Esophagus mucosa (tissue), 1 donor: ENCODE data around the gene ATXN1. TPM values are rescaled to one million over a fixed set of nuclear protein-coding genes. Genes with fewer than 3 reads are reported as not detected.

Experiments used
- ATAC-seq: fragments of 200-7000 bp; cut with Tn5 transposase; one replicate; pipeline ENCODE4 v1.9.1; 2020
- total RNA-seq: library from RNA; stranded (reverse); gene quantifications from one replicate; pipeline ENCODE4 v1.2.4, GENCODE V29; 2023
- donor health status: DM: yes; HTN: yes; CAD: no.

Gene ATXN1
- total RNA-seq, 1 donor from 2014 or later: 29.3 TPM

DNA sequence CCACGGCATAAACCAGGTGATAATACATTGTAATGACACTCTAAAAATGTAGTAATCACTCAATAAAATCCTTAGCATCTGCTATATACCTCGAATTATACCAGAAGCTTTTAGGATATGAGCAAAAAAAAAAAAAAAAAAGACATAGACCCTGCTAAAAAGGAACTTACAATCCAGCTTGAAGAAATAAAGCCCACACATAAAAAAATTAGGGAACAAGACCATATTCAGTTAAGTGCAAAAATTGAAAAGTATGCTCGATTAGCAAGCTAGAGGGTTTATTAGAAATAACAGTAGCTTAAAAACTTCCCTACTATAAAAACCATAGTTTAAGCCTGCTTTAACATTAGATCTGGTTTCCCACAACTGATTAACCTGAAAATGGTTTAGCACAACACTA, 387.2 kb downstream of the ATXN1 start:
- ATAC-seq: no peak

DNA sequence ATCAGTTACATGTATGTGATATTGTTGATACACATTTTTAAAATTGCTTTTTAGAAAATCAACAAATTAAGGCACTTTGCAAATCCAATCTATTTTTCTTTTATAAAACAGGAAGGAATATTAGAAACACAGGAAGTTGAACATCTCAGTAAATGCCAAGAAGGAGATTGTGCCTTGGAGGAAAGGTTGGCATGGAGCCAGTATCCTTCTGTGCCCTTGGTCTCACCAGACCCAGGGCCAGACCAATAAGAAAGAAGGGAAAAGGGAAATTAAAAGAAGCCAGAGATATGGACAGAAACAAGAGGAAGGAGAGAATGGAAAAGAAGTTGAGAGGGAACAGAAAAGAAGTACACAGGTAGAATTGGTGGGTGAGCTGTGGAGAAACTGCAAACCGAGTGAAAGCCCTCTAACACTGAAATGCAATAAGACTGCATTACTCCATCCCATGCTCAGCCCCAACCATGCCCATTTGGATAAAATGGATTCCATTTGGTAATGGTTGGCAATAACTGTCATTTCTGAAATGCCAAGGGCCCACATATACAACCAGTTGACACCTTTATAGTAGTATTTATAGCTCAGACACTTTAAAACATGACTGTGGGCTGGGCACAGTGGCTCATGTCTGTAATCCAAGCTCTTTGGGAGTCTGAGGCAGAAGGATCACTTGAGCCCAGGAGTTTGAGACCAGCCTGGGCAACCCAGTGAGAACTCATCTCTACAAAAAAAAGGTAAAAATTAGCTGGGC, 389.1 kb downstream of the ATXN1 start:
- ATAC-seq: no peak

DNA sequence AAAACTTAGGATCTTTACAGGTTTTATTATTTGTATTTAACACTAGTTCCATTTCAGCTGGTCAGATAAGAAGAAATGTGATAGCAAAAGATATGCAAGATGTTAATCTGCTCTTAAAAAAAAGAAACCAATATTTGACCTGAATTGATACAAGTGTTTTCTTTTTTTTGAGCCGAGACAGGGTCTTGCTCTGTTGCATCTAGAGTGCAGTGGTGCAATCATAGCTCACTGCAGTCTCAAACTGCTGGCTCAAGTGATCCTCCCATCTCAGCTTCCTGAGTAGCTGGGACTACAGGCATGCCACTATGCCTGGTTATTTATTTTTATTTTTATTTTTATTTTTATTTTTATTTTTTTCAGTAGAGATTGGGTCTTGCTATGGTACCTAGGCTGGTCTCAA, 389.9 kb downstream of the ATXN1 start:
- no peak for ATAC-seq

DNA sequence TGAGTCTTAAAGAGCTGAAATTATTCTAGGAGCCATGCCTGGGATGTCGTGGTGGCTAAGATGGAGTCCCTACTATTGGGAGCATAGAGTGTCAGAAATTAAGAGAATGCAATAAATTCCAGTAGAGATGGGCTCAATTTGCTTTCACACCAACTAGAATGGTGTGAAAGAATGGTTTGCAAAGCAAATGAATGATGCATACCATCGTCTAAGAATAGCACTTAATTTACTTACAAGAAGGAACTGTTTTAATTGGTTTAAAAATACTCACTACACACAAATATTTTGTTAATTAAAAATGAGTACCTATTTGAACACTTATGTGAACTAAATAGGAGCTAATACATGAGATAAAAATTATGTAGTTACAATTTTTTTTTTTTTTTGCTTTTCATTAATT, 390.3 kb downstream of the ATXN1 start:
- no peak for ATAC-seq

DNA sequence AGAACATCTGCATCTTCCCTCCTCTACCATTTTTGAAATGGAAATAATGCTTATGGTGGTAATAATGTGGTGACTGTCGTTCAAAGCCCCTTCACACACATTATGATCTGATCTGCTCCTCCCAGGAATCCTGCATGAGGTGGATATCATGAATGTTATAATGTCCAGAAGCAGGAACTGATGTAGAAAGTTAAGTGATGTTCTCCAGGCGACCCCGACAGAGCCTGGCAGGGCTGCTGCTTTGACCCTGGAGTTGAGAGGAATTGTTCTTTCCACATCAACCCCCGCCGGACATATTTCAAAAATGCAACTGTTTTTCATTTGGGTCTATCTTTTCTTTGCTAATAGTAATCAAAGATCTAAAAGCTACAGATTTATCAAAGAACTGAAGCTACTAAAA, 391.3 kb downstream of the ATXN1 start:
- no peak for ATAC-seq

DNA sequence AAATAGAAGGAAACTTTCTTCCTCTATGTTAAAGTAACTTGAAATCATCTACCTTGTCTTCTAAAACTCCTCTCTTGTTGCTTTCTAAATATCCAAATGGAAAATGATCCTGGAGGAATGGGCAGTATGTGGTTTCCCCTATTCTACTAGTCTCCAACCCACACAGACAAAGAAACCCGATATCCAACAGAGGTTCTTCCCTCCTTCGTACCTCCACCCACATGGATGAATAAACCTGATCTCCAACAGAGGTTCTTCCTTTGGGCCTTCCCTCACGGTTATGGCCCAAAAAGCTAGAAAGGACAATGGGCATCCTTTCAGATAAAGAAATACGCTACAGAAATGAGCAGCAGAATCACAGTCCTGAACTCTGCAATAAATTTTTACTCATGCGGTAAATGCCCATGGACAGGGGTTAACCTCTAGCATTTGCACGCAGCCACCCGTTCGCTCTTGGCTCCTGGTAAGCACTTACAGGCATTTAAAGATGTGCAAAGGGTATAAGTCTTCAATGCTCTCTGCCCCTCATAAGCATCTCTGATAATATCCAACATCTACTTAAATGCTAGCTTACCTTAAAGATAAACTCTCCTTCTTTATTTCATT, 392.0 kb downstream of the ATXN1 start:
- no peak for ATAC-seq

DNA sequence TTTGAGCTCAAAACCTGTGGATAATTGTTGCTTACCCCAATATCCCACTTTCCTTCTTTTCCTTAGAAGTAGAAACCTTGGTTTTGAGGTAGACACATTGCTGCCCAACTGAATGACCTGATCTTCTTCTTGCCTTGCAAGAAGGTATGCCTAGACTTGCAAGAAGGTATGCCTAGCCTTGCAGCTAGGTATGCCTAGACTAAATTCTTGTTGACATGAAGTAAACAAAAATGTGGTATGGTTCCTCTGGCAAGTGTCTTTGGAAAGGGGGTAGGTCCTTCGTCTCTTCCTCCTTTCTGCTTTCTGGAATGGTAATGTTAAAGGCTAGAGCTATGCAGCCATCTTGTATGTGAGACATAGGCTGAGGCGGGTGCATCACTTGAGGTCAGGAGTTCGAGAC, 393.7 kb downstream of the ATXN1 start:
- peak; percentile 48 for ATAC-seq

DNA sequence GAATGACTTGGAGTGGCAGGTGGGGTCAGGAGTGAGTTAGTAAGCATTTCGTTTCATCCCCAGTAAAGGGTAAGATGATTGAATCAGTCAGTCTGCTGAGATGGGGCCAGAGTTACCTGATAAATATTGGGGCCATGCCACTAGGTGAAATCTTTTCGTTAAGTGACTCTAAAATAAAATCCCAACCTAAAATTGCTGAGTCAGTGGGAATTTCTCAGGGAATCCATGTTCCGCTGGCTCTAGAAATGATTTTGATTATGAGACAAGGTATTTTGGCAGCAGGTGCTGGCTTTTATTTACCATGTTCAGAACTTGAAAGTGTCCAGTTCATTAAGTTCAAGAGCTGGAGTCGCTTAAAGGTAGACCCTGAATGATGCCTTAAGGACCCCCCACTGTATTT, 397.5 kb downstream of the ATXN1 start:
- no peak for ATAC-seq

DNA sequence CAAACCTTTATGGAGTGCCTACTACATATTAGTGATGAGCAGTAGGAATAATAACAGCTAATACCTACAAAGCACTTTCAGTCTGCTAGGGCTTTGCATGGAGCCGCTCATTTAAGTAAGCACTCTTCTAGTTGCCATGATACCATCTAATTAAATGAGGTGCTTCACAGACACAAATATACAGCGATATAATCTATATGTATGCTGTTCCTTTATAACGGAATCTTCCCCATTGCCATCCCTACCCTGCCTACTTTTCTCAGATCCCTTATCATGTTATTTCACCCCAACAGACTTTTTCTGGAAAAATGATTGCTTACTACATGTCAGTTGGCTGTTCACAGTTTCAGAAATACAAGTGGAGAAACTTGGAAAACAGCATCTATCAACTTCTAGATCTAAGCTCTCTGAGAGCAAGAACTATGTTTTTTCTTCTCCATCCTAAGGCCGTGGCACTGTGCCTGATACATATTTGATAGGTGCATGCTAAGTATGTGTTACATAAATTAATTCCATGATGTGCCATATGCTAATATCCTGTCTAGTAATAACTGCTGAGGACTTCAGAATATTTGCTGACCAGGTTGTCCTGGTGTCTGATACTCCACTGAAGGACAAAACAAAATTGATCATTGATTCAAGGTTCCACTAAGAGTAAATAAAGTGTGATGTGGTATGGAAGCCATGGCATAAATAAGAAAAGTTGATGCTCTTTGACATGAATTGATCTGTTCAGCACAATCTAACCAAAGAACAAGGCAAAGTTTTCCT, 398.3 kb downstream of the ATXN1 start:
- ATAC-seq: no peak

DNA sequence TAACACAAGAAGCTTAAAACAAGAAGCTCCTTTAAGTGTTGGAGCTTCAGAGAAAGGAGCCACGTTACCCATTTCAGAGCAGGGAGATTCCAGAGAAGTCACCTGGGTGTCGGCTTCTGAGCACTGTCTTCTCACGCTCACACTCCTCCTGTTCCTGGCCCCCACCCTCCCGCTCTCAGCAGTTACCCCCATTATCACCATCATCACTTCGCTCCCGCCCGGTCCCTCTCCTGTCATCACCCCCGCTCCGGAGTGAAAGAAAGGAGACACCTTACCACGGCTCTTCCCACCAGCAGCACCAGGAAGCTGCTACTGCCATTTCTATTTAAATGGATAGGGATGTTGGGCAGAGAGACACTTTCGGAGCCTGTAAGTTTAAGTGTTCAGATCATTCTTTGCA, 399.0 kb downstream of the ATXN1 start:
- no peak for ATAC-seq

DNA sequence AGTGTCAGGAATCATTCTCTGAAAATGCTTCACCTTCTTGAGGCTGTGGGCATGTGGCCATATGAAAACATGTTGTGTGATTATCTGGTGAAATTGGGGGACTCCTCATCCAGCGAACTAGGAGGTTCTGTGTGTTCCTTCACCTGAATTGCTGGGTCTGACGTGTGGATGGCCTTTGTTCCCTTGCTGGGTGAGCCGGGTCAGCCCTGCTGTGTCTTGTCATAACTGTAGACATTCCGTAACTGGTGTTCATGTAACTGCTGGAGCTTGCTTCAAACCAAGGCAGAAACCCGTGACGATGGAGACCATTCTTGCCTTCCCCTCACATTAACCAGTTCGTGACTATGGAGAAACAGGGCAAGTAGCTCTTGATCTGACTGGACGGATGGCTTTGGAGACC, 399.4 kb downstream of the ATXN1 start:
- ATAC-seq: no peak

DNA sequence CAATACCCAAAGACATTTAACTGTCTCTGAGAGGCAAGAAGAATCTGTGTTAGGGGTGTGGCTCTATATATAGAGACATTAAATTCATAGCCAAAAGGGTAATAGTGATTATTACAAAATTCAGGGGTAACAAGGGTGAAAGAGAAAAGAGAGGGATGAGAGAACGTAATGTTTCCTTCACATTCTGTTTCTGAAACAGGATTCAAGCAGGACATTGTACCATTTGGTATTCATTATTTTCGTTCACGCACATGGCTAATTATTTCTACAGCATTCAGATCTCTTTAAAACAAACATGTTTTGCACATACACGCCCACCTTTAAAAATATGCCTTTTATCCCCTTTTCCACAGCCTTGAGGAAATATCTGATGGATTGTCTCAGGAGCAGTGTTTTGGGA, 400.1 kb downstream of the ATXN1 start:
- ATAC-seq: no peak

DNA sequence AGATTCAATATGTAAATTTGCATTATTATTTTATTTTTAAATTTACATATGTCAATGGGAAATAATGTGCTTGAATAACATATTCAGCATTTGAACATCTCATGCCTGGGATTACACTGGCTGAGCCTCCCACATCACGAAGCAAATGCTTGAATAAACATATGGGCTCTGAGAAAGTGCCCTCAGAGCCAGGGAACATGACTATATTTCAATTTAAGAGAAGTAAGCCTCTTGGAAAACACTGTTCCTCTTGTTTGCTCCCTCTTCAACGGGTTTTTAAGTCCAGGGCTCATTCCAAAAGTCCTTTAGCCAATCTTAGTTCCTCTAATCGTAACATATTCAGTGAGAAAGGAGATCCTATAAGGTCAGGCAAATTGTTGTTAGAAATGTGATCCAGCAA, 400.9 kb downstream of the ATXN1 start:
- ATAC-seq: no peak

DNA sequence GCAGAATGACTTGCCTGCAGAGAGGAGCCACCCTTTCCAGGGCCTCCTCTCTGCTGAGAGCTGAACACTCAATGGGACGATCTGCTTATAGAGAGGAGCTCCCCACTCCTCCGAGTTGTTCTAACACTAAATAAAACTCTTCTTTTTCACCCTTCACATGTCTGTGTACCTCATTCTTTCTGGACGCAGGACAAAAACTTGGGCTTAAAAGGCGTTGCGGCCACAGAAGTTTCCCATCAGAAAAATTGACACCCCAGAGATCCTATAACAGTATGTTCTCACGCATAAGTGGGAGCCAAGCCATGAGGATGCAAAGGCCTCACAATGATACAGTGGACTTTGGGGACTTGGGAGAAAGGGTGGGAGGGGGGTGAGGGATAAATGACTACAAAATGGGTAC, 401.7 kb downstream of the ATXN1 start:
- ATAC-seq: no peak

DNA sequence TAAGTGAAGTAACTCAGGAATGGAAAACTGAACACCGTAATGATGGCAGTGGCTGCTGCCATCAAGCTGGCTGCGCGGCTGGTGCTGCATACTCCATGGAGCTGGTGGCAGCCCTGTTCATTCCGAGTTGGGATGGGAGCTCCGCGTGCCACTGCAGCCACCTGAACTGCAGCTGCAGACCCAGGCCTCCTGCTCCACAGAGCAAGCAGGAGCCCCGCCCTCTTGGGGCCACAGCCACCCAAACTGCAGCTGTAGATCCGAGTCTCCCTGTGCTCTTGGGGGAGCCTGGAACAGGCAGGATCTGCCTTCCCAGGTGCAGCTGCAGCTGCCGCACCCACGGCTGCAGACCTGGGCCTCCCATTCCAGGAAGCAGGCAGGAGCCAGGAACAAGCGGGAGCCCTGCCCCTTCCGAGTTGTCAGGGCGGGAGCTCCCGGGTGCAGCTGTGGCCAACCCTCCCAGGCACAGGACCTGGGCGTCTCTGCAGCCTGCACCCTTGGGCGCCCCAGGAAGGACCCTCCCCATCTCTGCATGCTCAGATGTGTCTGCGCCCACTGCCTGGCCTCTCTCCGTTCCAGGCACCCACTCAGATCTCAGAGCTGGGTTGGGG, 402.6 kb downstream of the ATXN1 start:
- peak; percentile 71 for ATAC-seq

DNA sequence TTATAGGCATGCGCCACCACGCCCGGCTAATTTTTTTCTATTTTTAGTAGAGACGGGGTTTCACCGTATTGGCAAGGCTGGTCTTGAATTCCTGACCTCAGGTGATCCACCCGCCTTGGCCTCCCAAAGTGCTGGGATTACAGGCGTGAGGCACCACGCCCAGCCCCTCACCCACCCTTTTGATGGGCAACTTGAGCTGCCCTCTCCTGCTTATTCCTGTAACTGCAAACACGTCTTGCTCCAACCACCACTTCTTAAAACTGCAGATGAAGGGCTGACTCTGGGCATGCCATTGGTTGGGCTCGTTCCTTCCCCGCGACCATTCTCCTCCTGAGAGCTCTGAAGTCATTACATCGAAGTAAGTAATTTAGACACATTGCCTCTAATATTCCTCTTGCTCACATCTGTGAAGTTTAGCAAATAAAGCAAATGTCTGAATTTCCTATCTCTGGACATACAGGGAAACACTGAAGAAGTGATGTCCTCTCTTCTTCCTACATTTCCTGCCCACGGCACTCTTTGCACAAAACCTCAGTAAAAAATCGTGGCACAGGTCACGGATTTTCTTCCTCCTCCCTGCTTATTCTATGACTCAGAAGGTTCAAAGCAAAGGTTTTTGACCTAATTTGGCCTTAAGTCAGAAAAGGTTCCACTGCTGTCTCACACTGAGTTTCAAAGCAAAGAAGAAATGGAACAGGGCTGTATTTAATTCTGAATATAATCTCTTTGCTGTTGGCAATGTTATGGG, 405.4 kb downstream of the ATXN1 start:
- peak; percentile 67 for ATAC-seq

DNA sequence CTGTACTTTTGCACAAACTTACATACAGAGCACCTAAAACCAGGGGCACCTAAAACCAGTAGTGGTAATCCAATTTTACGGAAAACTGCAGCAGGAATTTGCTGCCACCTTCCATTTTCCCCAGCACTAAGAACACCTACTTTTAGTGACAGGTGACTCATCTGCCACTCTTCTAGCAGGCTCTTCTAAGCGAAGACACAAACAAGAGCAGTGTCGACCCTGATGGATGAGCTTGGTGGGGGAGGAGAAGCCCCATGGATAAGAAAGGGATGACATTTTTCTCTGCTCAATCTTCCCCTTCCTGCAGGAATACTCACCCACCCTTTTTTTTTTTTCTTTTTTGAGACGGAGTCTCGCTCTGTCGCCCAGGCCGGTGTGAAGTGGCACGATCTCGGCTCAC, 406.0 kb downstream of the ATXN1 start:
- no peak for ATAC-seq

DNA sequence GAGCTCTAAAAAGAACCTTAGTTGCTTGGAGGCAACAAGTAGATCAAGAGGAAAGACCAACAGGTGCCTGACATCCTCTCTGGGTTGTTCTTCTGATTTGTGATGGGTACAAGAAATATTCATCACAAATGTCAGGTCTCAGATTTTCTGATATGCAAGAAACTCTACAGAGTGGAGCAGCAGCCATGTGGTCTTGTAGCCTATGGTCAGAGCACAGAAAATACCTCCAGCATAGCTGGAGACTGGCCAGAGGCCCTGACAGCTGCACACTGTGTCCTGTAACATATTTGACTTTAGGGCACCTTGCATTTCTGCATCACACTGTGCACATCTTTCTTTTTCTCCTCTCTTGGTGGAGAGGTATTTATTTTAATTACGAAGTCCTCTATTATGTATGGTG, 406.6 kb downstream of the ATXN1 start:
- no peak for ATAC-seq

DNA sequence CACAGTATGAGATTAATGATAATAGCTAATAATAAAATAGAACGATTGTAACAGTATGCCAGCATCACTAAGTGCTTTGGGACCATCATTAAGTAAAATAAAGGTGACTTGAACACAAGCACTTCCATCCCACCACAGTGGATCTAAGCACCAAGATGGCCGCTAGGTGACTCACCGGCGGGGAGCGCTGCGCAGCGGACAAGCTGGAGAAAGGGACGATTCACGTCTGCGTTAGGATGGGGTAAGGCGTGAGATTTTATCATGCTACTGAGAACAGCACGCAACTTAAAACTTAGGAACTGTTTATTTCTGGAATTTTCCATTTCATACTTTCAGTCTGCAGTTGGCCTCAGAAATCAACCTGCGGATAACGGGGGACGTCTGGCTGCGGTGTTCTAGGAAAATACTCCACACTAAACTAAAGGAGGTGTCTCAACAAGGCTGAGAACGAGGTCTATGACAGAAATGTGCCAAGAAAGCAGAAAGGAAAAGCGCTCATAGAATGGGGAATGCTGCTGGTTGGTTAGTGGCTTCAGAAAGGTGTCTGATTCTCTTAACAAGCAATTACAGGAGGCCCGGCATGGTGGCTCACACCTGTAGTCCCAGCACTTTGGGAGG, 408.3 kb downstream of the ATXN1 start:
- no peak for ATAC-seq

DNA sequence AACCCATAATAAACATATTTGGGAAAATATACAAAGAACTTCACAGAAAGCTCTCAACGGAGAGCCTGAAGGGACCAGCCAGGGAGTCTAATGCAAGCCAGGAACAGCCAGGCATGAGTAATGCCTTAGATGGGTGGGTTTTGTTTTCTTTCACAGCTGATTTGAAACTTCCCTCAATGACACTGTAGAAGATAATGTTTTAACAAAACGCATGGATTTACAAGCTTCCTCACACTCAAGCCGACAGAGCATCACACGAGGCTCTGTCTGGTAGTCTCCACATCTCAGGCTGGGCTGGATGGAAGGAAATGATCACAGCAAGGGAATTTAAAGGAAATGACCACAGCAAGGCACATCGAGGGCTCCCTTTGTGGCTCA, 409.0 kb downstream of the ATXN1 start:
- no peak for ATAC-seq

DNA sequence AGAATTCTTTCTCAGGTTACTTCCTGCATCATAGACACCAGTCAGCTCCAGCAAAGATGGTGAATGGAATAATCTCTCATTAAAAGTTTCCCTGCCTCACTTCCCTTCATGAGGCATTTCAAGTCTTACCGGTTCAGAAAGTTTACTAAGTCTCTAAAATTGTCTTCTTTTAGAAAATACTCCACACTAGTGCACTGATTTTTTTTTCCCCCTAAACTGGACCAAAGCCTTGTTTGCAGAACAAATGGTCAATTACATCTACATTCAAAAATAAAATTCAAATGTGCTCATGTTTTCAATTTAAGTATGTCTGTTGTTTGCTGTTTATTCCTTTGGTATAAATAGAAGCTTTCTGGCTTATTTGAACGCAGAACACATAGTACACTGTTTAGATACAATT, 411.7 kb downstream of the ATXN1 start:
- ATAC-seq: no peak

DNA sequence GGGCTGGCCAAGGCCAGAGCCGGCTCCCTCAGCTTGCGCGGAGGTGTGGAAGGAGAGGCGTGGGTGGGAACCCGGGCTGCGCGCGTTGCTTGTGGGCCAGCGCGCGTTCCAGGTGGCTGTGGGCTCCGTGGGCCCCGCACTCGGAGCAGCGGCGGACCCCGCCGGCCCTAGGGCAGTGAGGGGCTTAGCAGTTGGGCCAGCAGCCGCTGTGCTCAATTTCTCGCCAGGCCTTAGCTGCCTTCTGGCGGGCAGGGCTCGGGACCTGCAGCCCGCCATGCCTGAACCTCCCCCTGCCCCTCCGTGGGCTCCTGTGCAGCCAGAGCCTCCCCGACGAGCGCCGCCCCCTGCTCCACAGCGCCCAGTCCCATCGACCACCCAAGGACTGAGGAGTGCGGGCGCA, 414.4 kb downstream of the ATXN1 start:
- no peak for ATAC-seq
